Glomerular visceral epithelial cell (primary cell): ENCODE data around the gene ATG4C.

Source experiments
- DNase-seq: peaks from one replicate; pipeline ENCODE4 v3.0.0-alpha.2; 2016; ENCODE audit errors: extremely low spot score

ATG4C gene

DNA sequence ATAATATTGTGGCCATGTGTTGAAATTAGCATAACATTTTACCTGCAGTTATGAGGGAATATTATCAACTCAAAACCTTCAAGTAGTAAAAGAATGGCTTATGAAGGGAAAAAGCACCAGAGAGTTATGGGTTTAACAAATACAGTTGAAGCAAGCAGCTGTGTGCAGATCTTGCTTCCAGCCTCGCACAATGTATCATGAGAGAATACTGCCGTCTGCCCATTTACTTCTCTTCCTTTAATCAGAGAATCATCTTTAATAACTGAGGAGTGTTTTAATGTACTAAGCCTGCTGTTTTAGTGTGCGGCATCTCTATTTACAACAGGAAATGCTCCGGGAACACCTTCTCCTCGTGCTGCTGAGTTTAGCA, 120.9 kb downstream of the ATG4C start:
- no peak for DNase-seq

DNA sequence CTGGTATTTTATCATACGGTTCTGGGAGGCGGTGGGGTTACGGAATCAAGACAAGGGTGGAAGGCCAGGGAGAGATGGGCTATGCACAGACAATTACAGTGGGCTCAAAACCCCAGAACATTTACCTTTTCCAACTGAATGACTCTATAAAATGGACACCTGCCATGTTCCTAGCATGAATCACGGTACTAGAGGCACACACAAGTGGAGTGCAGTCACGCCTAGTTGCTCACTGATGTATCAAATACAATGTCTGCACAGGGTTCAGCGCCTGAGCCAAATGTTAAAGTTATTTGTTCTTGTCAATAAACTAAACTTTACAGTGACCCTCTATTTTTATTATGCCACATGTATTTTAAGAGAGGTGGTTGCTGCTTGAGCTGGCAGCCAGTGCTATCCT, 121.4 kb downstream of the ATG4C start:
- peak; percentile 22 for DNase-seq

DNA sequence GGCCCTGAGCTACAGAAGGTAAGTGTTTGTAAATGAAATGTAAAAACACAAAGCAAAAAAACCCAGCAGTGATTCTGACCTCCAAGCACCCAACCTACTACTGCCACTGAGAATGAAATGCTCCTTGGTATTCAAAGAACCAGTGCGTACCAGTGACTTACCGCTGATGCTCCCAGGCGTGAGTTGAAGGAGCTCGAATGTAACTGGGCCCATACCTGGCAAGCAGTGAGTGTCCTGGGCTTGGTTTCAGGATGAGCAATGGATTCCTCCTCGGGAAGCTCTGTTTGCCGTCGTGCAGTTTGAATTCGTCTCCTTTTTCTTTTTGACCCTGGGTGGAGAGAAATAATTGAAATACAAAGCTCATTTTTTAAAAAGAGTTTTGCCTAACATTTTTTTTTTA, 121.9 kb downstream of the ATG4C start:
- DNase-seq, result no peak

DNA sequence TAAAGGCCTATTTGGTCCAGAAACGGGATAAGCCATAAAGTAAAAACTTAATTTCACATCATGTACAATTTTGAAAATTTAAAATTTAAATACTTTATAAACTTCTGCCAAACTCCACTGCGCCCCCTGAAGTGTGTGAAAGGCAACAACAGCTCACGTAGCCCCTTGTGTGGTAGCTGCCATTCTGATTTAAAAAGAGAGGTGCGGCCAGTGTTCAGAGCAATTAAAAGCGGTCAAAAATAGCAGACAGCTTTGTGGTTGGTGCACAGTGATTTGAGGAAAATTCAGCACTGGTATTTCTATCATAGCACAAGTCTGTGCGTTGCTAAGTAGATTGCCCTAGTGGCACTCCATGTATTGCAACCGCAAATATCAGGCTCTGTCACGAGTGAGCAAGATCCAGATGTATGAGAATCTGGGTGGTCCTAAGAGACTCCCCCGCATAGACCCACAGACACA, 122.5 kb downstream of the ATG4C start:
- no peak for DNase-seq

DNA sequence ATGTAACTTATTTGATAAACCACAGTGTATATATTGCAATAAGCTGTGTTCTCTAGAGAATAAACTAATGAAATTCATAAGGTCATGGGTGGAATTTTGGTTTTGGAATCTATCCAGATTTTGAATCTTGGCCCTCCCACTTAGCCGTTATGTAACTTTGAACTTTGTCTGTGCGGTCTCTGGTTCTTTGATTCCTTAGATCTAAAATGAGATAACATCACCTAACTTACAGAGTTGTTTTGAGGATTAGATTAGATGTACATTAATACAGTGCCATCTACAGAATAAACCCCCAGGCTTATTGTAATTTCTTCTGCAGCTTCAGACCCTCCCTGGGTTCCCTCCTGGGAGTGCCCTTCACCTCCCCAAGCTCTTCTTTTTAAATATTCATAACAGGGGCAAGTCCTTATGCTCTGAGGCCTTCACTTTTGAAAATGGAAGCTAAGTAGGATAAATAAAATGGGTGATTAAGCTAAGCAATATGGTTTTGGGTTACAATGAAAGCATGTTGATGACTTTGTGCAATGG, 124.3 kb downstream of the ATG4C start:
- no peak for DNase-seq

DNA sequence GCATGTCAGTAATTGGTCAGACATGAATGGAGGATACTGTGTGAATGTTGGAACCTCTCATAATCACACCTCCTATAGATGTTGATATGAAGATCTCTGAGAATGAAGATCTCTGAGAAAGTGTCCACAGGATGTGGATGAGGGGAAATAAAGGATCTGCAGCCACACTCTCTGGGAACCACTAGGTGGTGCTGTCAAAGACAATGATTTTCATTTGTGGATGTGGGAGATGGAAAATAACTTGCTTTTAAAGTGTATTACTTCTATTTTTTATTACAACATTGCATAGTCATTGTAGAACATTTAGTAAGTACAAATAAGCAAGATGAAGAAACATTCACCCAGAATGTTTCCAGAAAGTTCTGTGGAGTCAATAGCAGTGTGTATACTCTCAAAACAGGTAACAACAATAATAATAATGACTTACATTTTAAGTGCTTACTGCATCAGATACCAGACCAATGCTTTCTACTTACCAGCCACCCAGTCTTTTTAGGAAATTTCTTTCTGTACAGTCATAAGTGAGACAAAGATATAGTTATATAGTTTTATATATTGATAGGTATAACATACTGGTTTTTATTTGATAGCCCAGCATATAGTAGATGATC, 128.2 kb downstream of the ATG4C start:
- DNase-seq, result peak; percentile 12
